Left lung (tissue), 10 donors: ENCODE results near the gene SCYGR4. TPM values are rescaled to one million over a fixed set of nuclear protein-coding genes. Genes with fewer than 3 reads are reported as not detected.

Experiments used
- ATAC-seq: fragments of 200-7000 bp; cut with Tn5 transposase; one replicate; pipeline ENCODE4 v1.9.1; 2020; ENCODE audit warnings: moderate library complexity
- DNase-seq, 4 donors: peaks; one replicate each; pipeline ENCODE4 v3.0.0-alpha.2; 2013 to 2020
- H3K27ac ChIP-seq, 2 donors: fragments of 200-600 bp; sonication (generic) in 1 of 2; one replicate each; pipeline versions ENCODE4 v1.5.0 to v1.8.0; 2020 to 2021
- H3K27me3 ChIP-seq, 2 donors: fragments of 200-600 bp; sonication (generic) in 1 of 2; one replicate each; pipeline versions ENCODE4 v1.5.0 to v1.8.0; 2020 to 2021
- H3K36me3 ChIP-seq, 2 donors: fragments of 200-600 bp; sonication (generic) in 1 of 2; one replicate each; pipeline versions ENCODE4 v1.5.0 to v1.8.0; 2020 to 2021
- H3K4me1 ChIP-seq, 2 donors: fragments of 200-600 bp; one replicate each; pipeline ENCODE4 v1.8.0; 2021
- H3K4me3 ChIP-seq, 2 donors: fragments of 200-600 bp; sonication (generic) in 1 of 2; one replicate each; pipeline versions ENCODE4 v1.5.0 to v1.8.0; 2020 to 2021; ENCODE audit warnings: mild to moderate bottlenecking in 1 of 2
- H3K9me3 ChIP-seq, 2 donors: fragments of 200-600 bp; sonication (generic) in 1 of 2; one replicate each; pipeline versions ENCODE4 v1.5.0 to v1.8.0; 2020 to 2021
- intact Hi-C, 2 donors: fragments of 100-400 bp; cut with DNase I; formaldehyde crosslinking; loops; one replicate each; pipeline versions ENCODE4 v1.11.2 to v1.14.2; 2022
- polyA plus RNA-seq, 6 donors: library from polyadenylated mRNA; unstranded; fragments of 120-200 nt; gene quantifications; one replicate each; pipeline ENCODE4 v1.2.1, GENCODE V29; 2013; ENCODE audit not compliant: insufficient read length in 6 of 6
- total RNA-seq, 2 donors: library from RNA; stranded (reverse); fragmentation: NEBNext Ultra II Directional; extraction: Animal tissue kit (Norgen Biotek cat#: 25700); gene quantifications; one replicate each; pipeline ENCODE4 v1.2.1, GENCODE V29; 2021
- TF ChIP-seq, protein P1 (sequence below), 2 donors: fragments of 200-600 bp; sonication (generic) in 1 of 2; IDR thresholded peaks; one replicate each; pipeline versions ENCODE4 v1.5.0 to v1.8.0; 2021; ENCODE audit warnings: antibody characterized with exemption in 2 of 2
- donor health status: DM: no; HTN: yes; CAD: no.
- donor health status: DM: no; HTN: no; CAD: no.

SCYGR4 gene
- total and polyA plus RNA-seq, 8 donors = 0.08 to 0.23 (median 0.17) TPM; not detected in 5

GRCh38 chr2:227630322-227630721, 13.0 kb downstream of the SCYGR4 start:
- Histone ChIP-seq H3K9me3 (no peaks in the 10 kb centered on the region), H3K4me1 (no peaks in the 10 kb centered on the region), H3K27me3 (peaks cover 0 to 18% of the 10 kb centered on the region in 2 donors), H3K36me3 (no peaks in the 10 kb centered on the region), H3K27ac (no peak overlapping the region), H3K4me3 (no peak overlapping the region)
- TF ChIP-seq, protein P1, sequence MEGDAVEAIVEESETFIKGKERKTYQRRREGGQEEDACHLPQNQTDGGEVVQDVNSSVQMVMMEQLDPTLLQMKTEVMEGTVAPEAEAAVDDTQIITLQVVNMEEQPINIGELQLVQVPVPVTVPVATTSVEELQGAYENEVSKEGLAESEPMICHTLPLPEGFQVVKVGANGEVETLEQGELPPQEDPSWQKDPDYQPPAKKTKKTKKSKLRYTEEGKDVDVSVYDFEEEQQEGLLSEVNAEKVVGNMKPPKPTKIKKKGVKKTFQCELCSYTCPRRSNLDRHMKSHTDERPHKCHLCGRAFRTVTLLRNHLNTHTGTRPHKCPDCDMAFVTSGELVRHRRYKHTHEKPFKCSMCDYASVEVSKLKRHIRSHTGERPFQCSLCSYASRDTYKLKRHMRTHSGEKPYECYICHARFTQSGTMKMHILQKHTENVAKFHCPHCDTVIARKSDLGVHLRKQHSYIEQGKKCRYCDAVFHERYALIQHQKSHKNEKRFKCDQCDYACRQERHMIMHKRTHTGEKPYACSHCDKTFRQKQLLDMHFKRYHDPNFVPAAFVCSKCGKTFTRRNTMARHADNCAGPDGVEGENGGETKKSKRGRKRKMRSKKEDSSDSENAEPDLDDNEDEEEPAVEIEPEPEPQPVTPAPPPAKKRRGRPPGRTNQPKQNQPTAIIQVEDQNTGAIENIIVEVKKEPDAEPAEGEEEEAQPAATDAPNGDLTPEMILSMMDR (IDR thresholded peaks at IDR 0.05) = no peak
- ATAC-seq = no peak
- intact Hi-C loops = no loop called here
- no peak for DNase-seq

DNA sequence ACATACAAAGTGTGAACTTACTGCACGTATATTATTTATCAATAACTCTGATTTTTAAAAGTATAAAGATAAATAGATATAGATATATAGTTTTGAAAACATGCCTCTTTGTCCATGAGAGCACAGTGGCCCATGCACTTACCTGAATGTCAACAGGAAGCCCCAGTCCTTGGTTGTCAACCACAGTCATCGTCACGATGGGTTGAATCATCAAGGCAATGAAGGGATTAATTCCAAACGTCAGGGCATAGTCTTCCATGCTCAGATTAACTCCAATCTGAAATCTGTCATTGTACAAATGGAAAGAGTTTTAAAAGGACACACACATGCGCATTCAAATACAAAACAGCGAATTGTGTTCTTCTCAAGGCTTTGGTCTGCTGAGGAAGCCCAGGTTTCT, 15.5 kb downstream of the SCYGR4 start:
- H3K36me3 ChIP-seq = no peaks in the 10 kb centered on the region
- H3K4me1 ChIP-seq = no peaks in the 10 kb centered on the region
- DNase-seq (no peak), ATAC-seq (no peak)
- peaks cover 0 to 18% of the 10 kb centered on the region in 2 donors for H3K27me3 ChIP-seq
- H3K9me3 ChIP-seq = no peaks in the 10 kb centered on the region
- no peak overlapping the region for H3K4me3 ChIP-seq
- intact Hi-C loops = no loop called here
- TF ChIP-seq, protein P1 (IDR thresholded peaks at IDR 0.05) = no peak
- H3K27ac ChIP-seq = no peak overlapping the region

DNA sequence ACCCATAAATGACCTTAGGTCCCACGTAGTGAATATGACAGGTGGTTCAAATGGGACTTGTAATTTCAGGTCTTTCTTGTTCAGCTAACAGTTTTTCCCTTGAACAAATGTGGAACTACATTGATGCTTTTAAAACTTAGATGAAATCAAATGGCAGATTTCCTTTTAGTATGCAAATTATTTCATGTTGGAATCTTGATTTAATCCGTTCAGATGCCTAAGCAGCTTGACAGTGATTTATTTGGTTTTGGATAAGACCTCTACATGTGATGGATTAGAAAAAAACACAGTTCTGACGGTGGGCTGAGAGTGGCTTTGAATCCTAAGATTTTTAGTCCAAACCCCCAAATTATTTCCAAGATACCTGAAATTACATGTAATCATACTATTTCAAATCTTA, 16.9 kb downstream of the SCYGR4 start:
- no peak for ATAC-seq
- TF ChIP-seq, protein P1 (IDR thresholded peaks at IDR 0.05) = no peak
- no peak overlapping the region for H3K27ac ChIP-seq
- DNase-seq = no peak
- H3K9me3 ChIP-seq = no peaks in the 10 kb centered on the region
- H3K27me3 ChIP-seq = peaks cover 0 to 18% of the 10 kb centered on the region in 2 donors
- H3K36me3 ChIP-seq = no peaks in the 10 kb centered on the region
- intact Hi-C loops = no loop called here
- H3K4me3 ChIP-seq = no peak overlapping the region
- H3K4me1 ChIP-seq = no peaks in the 10 kb centered on the region

DNA sequence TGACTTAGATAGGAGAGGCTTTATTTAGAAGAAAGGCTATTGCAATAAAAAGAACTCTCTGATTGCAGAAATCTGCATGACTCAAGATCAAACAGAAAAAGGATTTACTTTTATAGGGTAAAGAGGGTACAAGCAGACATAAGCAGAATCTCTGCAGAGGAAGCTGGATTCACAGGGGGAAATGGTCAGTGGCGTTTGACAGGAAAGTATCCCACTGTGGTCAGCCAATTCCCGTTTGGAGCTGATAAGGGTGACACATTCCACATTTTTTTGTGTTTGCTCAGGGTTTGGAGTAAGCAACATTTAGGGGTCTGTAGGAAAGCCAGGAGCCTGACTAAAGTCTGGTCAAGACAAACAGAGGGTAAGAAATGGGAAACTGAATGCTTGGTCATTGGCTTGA, 25.4 kb downstream of the SCYGR4 start:
- intact Hi-C loops = no loop called here

DNA sequence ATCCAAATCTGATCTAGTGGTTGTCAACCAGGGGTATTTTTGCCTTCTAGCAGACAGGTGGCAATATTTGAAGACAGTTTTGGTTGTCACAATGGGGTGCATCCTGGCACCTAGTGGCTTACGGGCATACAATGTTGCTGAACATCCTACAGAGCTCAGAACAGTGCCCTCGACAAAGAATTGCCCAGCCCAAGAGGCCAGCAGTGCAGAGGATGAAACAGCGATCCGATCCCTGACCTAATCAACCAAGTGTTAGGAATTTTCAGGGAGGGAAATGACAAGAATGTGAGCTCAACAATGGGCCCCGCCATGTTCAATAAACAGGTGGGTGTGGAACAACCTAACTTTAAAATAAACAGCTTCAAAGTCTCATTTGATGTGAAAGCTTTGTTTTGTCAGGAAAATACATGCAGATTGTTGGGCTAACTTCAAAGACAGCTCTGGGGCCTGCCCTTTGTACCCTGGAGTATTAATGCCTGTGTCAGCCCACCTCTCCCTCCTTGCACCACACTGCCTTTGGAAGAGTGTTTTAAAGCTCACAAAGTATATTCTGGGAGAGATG, 26.8 kb downstream of the SCYGR4 start:
- TF ChIP-seq, protein P1 (IDR thresholded peaks at IDR 0.05) = no peak
- Histone ChIP-seq H3K9me3 (no peaks in the 10 kb centered on the region), H3K36me3 (no peaks in the 10 kb centered on the region), H3K4me3 (no peak overlapping the region), H3K27ac (no peak overlapping the region), H3K27me3 (no peaks in the 10 kb centered on the region), H3K4me1 (no peaks in the 10 kb centered on the region)
- intact Hi-C loops = no loop called here
- ATAC-seq = no peak
- DNase-seq = no peak

More for the DNA sequence above, 25.4 kb downstream of the SCYGR4 start:
- no peak overlapping the region for H3K27ac ChIP-seq
- H3K9me3 ChIP-seq = no peaks in the 10 kb centered on the region
- H3K4me1 ChIP-seq = no peaks in the 10 kb centered on the region
- ATAC-seq (no peak), DNase-seq (no peak)
- TF ChIP-seq, protein P1 (IDR thresholded peaks at IDR 0.05) = no peak
- no peaks in the 10 kb centered on the region for H3K36me3 ChIP-seq
- no peaks in the 10 kb centered on the region for H3K27me3 ChIP-seq
- H3K4me3 ChIP-seq = no peak overlapping the region
